HepG2 (cell line): ENCODE measurements around the gene CUL9.

ENCODE experiments used
- ZNF12 ChIP-seq: sonication (generic); formaldehyde crosslinking; IDR thresholded peaks from 2 replicates; pipeline ENCODE4 v1.5.0; 2020; ENCODE audit warnings: missing genetic modification reagents
- TF ChIP-seq, protein P1 (sequence below): sonication (generic); formaldehyde crosslinking; IDR thresholded peaks from 2 replicates; pipeline ENCODE4 v1.5.0; 2020; ENCODE audit warnings: mild to moderate bottlenecking, missing genetic modification reagents, moderate library complexity

- TF ChIP-seq, protein P1, sequence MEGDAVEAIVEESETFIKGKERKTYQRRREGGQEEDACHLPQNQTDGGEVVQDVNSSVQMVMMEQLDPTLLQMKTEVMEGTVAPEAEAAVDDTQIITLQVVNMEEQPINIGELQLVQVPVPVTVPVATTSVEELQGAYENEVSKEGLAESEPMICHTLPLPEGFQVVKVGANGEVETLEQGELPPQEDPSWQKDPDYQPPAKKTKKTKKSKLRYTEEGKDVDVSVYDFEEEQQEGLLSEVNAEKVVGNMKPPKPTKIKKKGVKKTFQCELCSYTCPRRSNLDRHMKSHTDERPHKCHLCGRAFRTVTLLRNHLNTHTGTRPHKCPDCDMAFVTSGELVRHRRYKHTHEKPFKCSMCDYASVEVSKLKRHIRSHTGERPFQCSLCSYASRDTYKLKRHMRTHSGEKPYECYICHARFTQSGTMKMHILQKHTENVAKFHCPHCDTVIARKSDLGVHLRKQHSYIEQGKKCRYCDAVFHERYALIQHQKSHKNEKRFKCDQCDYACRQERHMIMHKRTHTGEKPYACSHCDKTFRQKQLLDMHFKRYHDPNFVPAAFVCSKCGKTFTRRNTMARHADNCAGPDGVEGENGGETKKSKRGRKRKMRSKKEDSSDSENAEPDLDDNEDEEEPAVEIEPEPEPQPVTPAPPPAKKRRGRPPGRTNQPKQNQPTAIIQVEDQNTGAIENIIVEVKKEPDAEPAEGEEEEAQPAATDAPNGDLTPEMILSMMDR = no peak
- no peak for TF ChIP-seq ZNF12 (CRISPR knock-in tag)
Measured at GRCh38 chr6:43175676-43176422, 6.1 kb upstream of the CUL9 start.
